Esophagus muscularis mucosa (tissue), 4 donors: Measurements from ENCODE around the gene MICALL1. TPM values are rescaled to one million over a fixed set of nuclear protein-coding genes. Genes with fewer than 3 reads are reported as not detected.

Source experiments
- DNase-seq: peaks from one replicate; pipeline ENCODE4 v3.0.0-alpha.2; 2017; ENCODE audit errors: extremely low spot score
- H3K27ac ChIP-seq, 4 donors: fragments of 200-600 bp; sonication (generic); replicated peaks in 1 of 4; 1 replicate in 3 of 4; 2 replicates in 1 of 4; pipeline ENCODE4 v1.5.1; 2016 to 2019; ENCODE audit warnings: mild to moderate bottlenecking in 1 of 4
- H3K27me3 ChIP-seq, 4 donors: fragments of 200-600 bp; sonication (generic); one replicate each; pipeline versions ENCODE4 v1.5.1 to v1.6.0; 2016 to 2019
- H3K36me3 ChIP-seq, 4 donors: fragments of 200-600 bp; sonication (generic); one replicate each; pipeline ENCODE4 v1.5.1; 2016 to 2019
- H3K4me1 ChIP-seq, 4 donors: fragments of 200-600 bp; sonication (generic); one replicate each; pipeline ENCODE4 v1.5.1; 2016 to 2019
- H3K4me3 ChIP-seq, 4 donors: fragments of 200-600 bp; sonication (generic); 1 replicate in 2 of 4; 2 replicates in 2 of 4; pipeline ENCODE4 v1.5.1; 2016 to 2019; ENCODE audit warnings: mild to moderate bottlenecking in 4 of 4, moderate library complexity in 1 of 4
- H3K9me3 ChIP-seq, 4 donors: fragments of 200-600 bp; sonication (generic); 1 replicate in 3 of 4; 2 replicates in 1 of 4; pipeline ENCODE4 v1.5.1; 2016 to 2019
- EP300 ChIP-seq: sonication (generic); formaldehyde crosslinking; IDR thresholded peaks from one replicate; pipeline ENCODE4 v1.6.1; 2017; ENCODE audit warnings: antibody characterized with exemption
- POLR2A ChIP-seq: fragments of 450-650 bp; IDR thresholded peaks from one replicate; pipeline ENCODE4 v1.6.1; 2017; ENCODE audit warnings: antibody characterized with exemption, moderate library complexity, mild to moderate bottlenecking, low read depth
- POLR2AphosphoS5 ChIP-seq, 2 donors: sonication (generic); formaldehyde crosslinking; IDR thresholded peaks; one replicate each; pipeline ENCODE4 v1.6.1; 2017; ENCODE audit warnings: antibody characterized with exemption in 2 of 2
- WGBS: methylation state at CpG from one replicate; pipeline ENCODE4 v1.1.5; 2018; 5-methylcytosine and 5-hydroxymethylcytosine counted together
- intact Hi-C: fragments of 100-400 bp; cut with DNase I; formaldehyde crosslinking; loops from one replicate; pipeline ENCODE4 v1.15.1; 2023
- total RNA-seq, 4 donors: library from RNA; depleted of rRNA; stranded (reverse); fragments of >200 nt; gene quantifications; one replicate each; pipeline versions ENCODE4 v1.1.0 to v1.2.1, GENCODE V29; 2016
- TF ChIP-seq, protein P1 (sequence below), 3 experiments: fragments of 200-600 bp in 2 of 3; fragments of 450-650 bp in 1 of 3; sonication (generic) in 2 of 3; IDR thresholded peaks; one replicate each; pipeline ENCODE4 v1.5.1; 2017 to 2019; ENCODE audit warnings: antibody characterized with exemption in 3 of 3, mild to moderate bottlenecking in 2 of 3, moderate library complexity in 1 of 3

The MICALL1 gene
- total RNA-seq, 4 donors from 2014 or later: 51.2 to 136 (median 71.2) TPM

DNA sequence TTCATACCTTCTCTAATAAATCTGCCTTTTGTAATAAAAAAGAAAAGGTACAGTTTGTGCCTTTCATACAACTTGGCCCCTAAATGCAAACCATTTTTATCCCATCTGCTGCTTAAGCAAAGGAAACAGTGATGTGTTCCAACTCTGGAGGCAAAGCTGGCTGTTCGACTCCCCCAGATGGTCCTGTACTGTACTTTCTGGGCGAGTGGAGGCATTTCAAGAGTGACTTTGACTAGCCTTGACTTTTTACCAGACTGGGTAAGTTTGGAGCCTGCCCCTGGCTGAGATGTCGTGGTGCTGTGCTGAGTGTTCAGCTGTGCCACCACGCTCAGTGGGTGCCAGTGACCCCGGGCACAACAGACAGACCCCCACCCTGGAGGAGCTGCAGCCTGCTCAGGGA, 10.2 kb downstream of the MICALL1 start:
- H3K27me3 ChIP-seq: no peaks in the 10 kb centered on the region
- WGBS: 76% methylated on average over 5 of the region's 5 CpGs
- no peak for DNase-seq

DNA sequence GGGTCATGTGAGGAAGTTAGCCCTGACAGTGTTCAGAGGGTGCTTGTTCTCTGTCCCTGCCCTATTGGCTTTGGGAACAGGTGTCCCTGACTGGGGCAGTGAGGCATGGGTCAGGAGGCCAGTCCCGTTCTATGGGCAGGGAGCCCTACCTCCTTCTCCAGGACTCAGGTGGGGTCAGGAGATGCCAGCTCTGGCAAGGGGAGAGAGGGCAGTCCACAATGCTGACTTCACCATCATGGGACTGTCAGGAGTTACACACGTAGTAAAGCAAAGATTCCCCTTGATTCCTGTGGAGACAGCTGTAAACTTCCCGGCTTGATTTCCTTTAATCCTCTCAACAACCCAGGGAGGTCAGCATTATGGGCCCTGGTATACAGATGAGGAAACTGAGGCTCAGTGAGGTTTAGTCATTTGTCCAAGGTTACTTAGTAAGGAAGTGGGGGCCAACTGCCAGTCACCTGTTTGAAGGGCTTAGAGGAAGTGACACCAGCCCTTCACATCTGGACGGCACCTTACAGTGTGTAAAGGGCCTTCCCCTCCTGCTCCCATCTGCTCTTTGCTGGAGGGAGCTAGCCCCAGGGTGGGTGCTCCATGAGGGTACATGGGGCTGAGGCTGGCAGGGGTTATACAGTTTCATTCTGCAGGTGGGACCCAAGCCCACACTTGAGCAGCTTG, 11.9 kb downstream of the MICALL1 start:
- Histone ChIP-seq H3K4me3 (no peak overlapping the region), H3K4me1 (peaks cover 15 to 54% (median 25%) of the 10 kb centered on the region in 4 donors), H3K36me3 (peaks cover 51 to 97% (median 95%) of the 10 kb centered on the region in 4 donors), H3K9me3 (no peaks in the 10 kb centered on the region), H3K27ac (peak overlapping the region in 3 of 4 donors; percentile 32 to 56 (median 48)), H3K27me3 (no peaks in the 10 kb centered on the region)
- TF ChIP-seq POLR2AphosphoS5 (IDR thresholded peaks at IDR 0.05) (no peak), EP300 (no peak)
- no peak for DNase-seq
- intact Hi-C loops: no loop called here
- 83% methylated on average over 3 of the region's 4 CpGs for WGBS

More for the DNA sequence above, 10.2 kb downstream of the MICALL1 start:
- TF ChIP-seq POLR2A (no peak), EP300 (no peak), POLR2AphosphoS5 (IDR thresholded peaks at IDR 0.05) (no peak)
- TF ChIP-seq, protein P1, sequence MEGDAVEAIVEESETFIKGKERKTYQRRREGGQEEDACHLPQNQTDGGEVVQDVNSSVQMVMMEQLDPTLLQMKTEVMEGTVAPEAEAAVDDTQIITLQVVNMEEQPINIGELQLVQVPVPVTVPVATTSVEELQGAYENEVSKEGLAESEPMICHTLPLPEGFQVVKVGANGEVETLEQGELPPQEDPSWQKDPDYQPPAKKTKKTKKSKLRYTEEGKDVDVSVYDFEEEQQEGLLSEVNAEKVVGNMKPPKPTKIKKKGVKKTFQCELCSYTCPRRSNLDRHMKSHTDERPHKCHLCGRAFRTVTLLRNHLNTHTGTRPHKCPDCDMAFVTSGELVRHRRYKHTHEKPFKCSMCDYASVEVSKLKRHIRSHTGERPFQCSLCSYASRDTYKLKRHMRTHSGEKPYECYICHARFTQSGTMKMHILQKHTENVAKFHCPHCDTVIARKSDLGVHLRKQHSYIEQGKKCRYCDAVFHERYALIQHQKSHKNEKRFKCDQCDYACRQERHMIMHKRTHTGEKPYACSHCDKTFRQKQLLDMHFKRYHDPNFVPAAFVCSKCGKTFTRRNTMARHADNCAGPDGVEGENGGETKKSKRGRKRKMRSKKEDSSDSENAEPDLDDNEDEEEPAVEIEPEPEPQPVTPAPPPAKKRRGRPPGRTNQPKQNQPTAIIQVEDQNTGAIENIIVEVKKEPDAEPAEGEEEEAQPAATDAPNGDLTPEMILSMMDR (IDR thresholded peaks at IDR 0.05): no peak
- peaks cover 48 to 96% (median 90%) of the 10 kb centered on the region in 4 donors for H3K36me3 ChIP-seq
- H3K9me3 ChIP-seq: no peaks in the 10 kb centered on the region
- H3K27ac ChIP-seq: peak overlapping the region in 3 of 4 donors; percentile 32 to 45 (median 32)
- intact Hi-C loops: no loop called here
- H3K4me1 ChIP-seq: peaks cover 24 to 61% (median 32%) of the 10 kb centered on the region in 4 donors
- H3K4me3 ChIP-seq: no peak overlapping the region

DNA sequence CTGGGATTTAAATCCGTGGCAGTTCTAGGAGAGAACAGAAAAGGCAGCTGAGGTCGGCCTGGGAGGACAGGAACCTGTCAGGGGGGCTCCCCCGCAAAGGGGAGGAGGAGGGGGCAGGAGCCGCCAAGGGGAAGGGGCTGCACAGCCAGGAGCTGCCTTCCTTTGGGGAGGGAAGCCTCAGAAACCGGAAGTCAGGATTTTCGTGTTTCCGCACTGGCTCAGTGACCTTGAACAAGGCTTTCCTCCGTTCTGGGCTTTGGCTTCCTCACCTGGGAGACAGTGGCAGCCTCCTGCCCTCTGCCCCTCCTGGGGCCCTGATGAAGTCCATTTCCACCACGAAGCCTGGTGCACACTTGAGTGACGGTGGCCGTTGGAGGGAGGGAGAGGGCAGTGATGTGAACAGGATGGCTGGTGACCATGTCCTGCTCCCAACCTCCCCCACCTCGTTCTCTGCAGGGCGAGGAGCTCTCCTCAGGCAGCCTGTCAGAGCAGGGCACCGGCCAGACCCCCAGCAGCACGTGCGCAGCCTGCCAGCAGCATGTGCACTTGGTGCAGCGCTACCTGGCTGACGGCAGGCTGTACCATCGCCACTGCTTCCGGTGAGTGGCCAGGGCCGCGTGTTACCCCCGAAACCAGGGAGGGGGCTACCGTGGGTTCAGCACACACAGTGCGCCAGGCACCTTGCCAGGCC, 12.6 kb downstream of the MICALL1 start:
- TF ChIP-seq POLR2A: no peak
- TF ChIP-seq, protein P1 (IDR thresholded peaks at IDR 0.05): no peak
- TF ChIP-seq POLR2AphosphoS5 (IDR thresholded peaks at IDR 0.05): no peak
- no peak for TF ChIP-seq EP300
- Histone ChIP-seq H3K4me1 (peaks cover 13 to 52% (median 22%) of the 10 kb centered on the region in 4 donors), H3K36me3 (peaks cover 44 to 100% (median 95%) of the 10 kb centered on the region in 4 donors)

DNA sequence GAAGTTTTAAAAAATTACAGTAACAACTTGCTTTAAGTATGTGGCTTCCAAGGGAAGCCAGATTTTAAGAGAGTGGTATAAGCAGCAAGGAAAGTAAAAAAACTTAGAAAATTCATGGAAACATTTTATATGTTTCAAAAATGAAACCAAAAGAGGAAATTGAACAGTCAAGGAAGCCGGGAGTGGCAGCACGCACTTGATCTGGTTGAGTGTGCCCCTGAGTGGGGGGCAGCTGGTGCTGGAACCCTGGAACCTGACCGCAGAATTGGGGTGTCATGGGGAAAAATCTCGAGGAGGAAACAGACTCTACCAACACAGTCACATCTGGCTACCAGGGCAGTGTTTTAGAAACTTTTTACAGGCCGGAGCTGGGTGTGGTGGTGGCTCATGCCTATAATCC, 14.0 kb downstream of the MICALL1 start:
- H3K9me3 ChIP-seq: no peaks in the 10 kb centered on the region
- intact Hi-C loops: no loop called here
- peaks cover 41 to 100% (median 95%) of the 10 kb centered on the region in 4 donors for H3K36me3 ChIP-seq
- H3K27ac ChIP-seq: peak overlapping the region in 3 of 4 donors; percentile 21 to 58 (median 38)
- H3K4me3 ChIP-seq: no peak overlapping the region
- 77% methylated on average over 5 of the region's 5 CpGs for WGBS
- peaks cover 10 to 65% (median 28%) of the 10 kb centered on the region in 4 donors for H3K4me1 ChIP-seq
- H3K27me3 ChIP-seq: no peaks in the 10 kb centered on the region
- no peak for DNase-seq
- TF ChIP-seq POLR2AphosphoS5 (IDR thresholded peaks at IDR 0.05) (no peak), EP300 (no peak)

More for the DNA sequence above, 12.6 kb downstream of the MICALL1 start:
- 71% methylated on average over 10 of the region's 25 CpGs for WGBS
- intact Hi-C loops: no loop called here
- no peak overlapping the region for H3K4me3 ChIP-seq
- H3K27ac ChIP-seq: peak overlapping the region in 3 of 4 donors; percentile 32 to 56 (median 48)
- no peaks in the 10 kb centered on the region for H3K9me3 ChIP-seq
- no peak for DNase-seq
- no peaks in the 10 kb centered on the region for H3K27me3 ChIP-seq

DNA sequence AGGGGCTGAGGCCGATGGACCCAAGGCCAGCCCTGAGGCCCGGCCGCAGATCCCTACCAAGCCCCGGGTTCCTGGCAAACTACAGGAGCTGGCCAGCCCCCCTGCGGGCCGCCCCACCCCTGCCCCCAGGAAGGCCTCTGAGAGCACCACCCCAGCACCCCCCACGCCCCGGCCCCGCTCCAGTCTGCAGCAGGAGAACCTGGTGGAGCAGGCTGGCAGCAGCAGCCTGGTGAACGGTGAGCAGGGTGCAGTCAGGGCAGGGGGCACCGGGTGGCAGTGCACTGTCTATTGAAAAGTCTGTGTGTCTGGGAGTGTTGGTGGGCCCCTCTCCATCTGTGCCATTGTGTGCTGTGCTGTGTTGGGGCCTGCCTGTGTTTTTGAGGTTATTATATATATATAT, 16.1 kb downstream of the MICALL1 start:
- H3K27me3 ChIP-seq: no peaks in the 10 kb centered on the region
- DNase-seq: no peak
- H3K4me3 ChIP-seq: no peak overlapping the region
- no peak for TF ChIP-seq POLR2AphosphoS5 (IDR thresholded peaks at IDR 0.05)
- TF ChIP-seq, protein P1 (IDR thresholded peaks at IDR 0.05): no peak
- TF ChIP-seq POLR2A: no peak
- peaks cover 50 to 100% (median 96%) of the 10 kb centered on the region in 4 donors for H3K36me3 ChIP-seq
- intact Hi-C loops: no loop called here
- WGBS: 83% methylated on average over 6 of the region's 11 CpGs
- no peaks in the 10 kb centered on the region for H3K9me3 ChIP-seq
- peaks cover 10 to 63% (median 31%) of the 10 kb centered on the region in 4 donors for H3K4me1 ChIP-seq
- peak overlapping the region; percentile 16 to 25 (median 22) for H3K27ac ChIP-seq
